NB4 (cell line): ENCODE data around the gene BCL7A.

Experiments
- DNase-seq: peaks from one replicate; pipeline ENCODE4 v3.0.0; 2010; ENCODE audit warnings: low read depth
- H3K4me3 ChIP-seq: one replicate; pipeline ENCODE4 v1.5.1; 2011; ENCODE audit warnings: mild to moderate bottlenecking, low read depth, low read length, moderate library complexity
- MYC ChIP-seq: IDR thresholded peaks from 2 replicates; pipeline ENCODE4 v1.6.1; 2011; ENCODE audit warnings: low read depth, low read length
- POLR2A ChIP-seq: IDR thresholded peaks from 2 replicates; pipeline ENCODE4 v1.6.1; 2011; ENCODE audit warnings: mild to moderate bottlenecking; ENCODE audit not compliant: insufficient read length; ENCODE audit errors: extremely low read depth
- TF ChIP-seq, protein P1 (sequence below): IDR thresholded peaks from 2 replicates; pipeline ENCODE4 v1.6.1; 2011; ENCODE audit warnings: low read depth, low read length
- TF ChIP-seq, protein P2 (sequence below): IDR thresholded peaks from one replicate; pipeline ENCODE4 v1.5.1; 2012; ENCODE audit warnings: low read depth, low read length

Gene BCL7A

DNA sequence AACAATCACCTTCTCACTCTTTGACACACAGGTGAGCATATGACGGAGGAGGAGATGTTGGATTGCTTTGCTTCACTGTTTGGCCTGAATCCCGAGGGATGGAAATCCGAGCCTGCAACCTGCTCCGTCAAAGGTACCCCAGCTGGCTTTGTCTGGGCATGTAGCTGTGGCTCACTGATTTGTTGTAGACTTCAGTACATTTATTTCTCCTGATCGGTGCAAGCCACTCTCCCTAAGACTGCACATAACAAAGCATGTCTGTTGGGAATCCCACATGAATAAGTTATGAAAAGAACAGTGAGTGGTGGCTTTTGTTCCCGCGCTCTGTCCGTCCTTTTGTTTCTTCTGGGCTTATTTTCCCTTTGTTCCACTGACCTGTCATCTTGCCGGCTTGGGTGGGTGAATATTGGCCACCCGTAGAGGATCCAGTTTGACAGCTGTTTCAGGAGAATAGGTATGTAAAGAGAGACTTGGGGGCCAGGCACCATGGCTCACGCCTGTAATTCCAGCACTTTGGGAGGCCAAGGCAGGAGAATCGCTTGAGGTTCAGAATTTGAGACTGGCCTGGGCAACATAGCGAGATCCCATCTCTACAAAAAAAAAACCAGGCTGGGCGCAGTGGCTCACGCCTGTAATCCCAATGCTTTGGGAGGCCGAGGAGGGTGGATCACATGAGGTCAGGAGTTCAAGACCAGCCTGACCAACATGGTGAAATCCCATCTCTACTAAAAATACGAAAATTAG, 20.0 kb upstream of the BCL7A start:
- TF ChIP-seq MYC = no peak
- TF ChIP-seq, protein P1, sequence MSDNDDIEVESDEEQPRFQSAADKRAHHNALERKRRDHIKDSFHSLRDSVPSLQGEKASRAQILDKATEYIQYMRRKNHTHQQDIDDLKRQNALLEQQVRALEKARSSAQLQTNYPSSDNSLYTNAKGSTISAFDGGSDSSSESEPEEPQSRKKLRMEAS = no peak
- TF ChIP-seq, protein P2, sequence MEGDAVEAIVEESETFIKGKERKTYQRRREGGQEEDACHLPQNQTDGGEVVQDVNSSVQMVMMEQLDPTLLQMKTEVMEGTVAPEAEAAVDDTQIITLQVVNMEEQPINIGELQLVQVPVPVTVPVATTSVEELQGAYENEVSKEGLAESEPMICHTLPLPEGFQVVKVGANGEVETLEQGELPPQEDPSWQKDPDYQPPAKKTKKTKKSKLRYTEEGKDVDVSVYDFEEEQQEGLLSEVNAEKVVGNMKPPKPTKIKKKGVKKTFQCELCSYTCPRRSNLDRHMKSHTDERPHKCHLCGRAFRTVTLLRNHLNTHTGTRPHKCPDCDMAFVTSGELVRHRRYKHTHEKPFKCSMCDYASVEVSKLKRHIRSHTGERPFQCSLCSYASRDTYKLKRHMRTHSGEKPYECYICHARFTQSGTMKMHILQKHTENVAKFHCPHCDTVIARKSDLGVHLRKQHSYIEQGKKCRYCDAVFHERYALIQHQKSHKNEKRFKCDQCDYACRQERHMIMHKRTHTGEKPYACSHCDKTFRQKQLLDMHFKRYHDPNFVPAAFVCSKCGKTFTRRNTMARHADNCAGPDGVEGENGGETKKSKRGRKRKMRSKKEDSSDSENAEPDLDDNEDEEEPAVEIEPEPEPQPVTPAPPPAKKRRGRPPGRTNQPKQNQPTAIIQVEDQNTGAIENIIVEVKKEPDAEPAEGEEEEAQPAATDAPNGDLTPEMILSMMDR = no peak
- TF ChIP-seq POLR2A = no peak
- no peak for DNase-seq

DNA sequence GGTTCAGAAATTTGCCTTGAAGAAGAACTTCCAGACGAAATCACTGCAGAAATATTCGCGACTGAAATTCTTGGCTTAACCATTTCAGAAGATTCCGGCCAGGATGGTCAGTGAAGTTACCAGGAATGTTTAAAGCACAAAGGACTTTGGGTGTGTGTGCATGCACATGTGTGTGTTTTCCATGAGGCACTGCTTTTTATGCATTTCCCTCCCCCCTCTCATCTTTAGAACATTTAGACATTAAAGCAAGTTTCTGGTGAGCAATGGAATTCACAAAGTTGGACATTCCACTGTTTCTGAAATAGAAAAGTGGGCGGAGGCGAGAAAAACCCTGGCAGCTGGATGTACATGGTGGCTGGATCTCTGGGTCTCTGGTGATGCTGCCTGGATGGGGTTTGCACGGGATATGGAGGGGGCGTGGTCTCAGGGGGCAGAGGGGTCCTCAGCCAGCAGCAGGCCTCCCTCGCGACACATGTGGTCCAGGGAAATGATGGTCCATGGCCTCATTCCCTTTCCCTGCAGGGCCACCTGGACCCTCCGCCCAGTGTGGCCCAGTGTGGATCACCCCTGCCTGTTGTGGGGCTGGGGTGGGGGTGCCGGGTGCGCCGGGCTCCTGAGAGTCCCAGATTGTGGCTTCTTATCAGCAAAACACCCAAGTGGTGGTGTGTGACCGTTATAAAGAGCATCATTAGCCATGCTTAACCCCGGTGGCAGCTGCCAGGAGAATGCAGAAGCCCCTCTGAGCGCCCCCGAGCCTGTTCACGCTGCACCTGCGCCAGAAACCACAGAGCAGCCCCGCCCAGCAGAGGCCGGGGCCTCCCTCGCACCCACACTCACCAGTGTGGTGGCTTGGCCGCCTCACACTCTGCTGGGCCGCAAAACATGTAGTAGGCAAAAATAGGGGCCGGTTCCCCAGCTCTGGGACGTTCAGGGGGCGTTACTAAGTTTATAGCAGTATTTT, 17.8 kb upstream of the BCL7A start:
- H3K4me3 ChIP-seq = no peak overlapping the region
- peak; percentile 56 for DNase-seq
- TF ChIP-seq, protein P1 = no peak
- TF ChIP-seq MYC = no peak
- TF ChIP-seq, protein P2 = no peak
- no peak for TF ChIP-seq POLR2A

More for the DNA sequence above, 20.0 kb upstream of the BCL7A start:
- H3K4me3 ChIP-seq = no peak overlapping the region

DNA sequence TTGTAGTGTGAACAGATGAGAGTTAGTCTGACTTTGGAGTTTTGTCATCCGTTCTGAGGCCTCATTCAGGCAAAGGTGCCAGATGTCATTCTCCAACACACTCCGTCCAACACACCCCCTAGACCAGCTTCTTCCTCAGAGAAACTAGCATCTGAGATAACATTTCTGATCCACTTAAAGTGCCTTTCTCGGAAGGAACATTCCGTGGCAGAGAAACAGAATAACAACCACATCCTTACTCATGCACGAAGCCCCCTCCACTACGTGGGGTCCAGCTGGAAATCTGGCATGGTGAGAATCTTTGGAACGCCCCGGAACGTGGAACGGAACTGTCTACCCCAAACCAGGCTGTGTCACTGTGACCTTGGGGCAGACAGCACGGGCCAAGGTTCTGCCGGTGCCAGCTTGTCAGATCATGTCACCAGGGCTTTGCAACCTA, 17.0 kb upstream of the BCL7A start:
- DNase-seq = no peak
- TF ChIP-seq MYC (no peak), POLR2A (no peak)
- TF ChIP-seq, protein P2 = no peak
- TF ChIP-seq, protein P1 = no peak
- H3K4me3 ChIP-seq = no peak overlapping the region

DNA sequence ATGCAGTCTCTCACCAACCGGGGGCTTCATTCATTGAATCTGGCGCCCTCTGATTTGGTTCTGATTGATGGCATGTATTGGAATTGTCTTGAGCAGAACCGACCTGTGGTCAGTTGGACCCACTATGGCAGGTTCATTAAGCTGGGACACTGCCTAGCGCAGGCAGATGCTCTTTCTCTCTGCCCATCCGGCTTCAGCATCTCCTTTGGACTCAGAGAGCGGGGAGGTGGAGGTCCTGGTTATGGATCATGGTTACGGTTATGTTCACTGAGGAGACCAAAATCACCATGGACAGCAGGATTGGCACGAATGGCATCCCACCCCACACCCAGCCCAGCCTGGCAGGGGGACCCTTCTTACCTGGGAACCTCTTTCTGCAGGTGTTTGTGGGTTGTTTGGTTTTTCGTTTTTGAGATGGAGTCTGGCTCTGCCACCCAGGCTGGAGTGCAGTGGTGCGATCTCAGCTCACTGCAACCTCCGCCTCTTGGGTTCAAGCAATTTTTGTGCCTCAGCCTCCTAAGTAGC, 16.4 kb upstream of the BCL7A start:
- no peak overlapping the region for H3K4me3 ChIP-seq
- no peak for DNase-seq

More for the DNA sequence above, 16.4 kb upstream of the BCL7A start:
- TF ChIP-seq, protein P2 = no peak
- TF ChIP-seq, protein P1 = no peak
- TF ChIP-seq POLR2A = no peak
- TF ChIP-seq MYC = no peak
